HEK293 (cell line): ENCODE data around the gene CAMKV.
A peak's percentile ranks its signal among the peaks of the same experiment; 100 is the strongest.

Source experiments
- CTCF ChIA-PET: fragments of 350-600 bp; formaldehyde crosslinking; extraction: SDS; loops from one replicate; lab custom pipeline; 2021; ENCODE audit warnings: antibody characterized with exemption; lab: Yijun Ruan, JAX
- POLR2A ChIA-PET: fragments of 300-600 bp; formaldehyde crosslinking; extraction: SDS; loops from one replicate; lab custom pipeline; 2020; ENCODE audit warnings: antibody characterized with exemption, inconsistent platforms; lab: Yijun Ruan, JAX
- H3K27ac ChIP-seq: fragments of 200-500 bp; sonication (Bioruptor generic); 2 replicates; pipeline ENCODE4 v1.5.1; 2014; ENCODE audit warnings: low read depth, low read length, control low read depth, inconsistent platforms; ENCODE audit errors: extremely low read depth
- H3K36me3 ChIP-seq, 2 experiments: fragments of 200-500 bp in 1 of 2; sonication (Bioruptor generic) in 1 of 2; 1 replicate in 1 of 2; 2 replicates in 1 of 2; pipeline ENCODE4 v1.5.1; 2014 to 2017; ENCODE audit warnings: inconsistent platforms in 2 of 2, low read length in 2 of 2; ENCODE audit not compliant: control insufficient read depth in 2 of 2, insufficient read depth in 1 of 2
- H3K4me1 ChIP-seq: fragments of 200-500 bp; sonication (Bioruptor generic); 2 replicates; pipeline ENCODE4 v1.5.1; 2014; ENCODE audit warnings: mild to moderate bottlenecking, low read length, inconsistent platforms; ENCODE audit not compliant: control insufficient read depth, insufficient read depth
- H3K4me3 ChIP-seq: 2 replicates; pipeline ENCODE4 v1.5.1; 2011; ENCODE audit warnings: low read depth, mild to moderate bottlenecking, control low read depth, low read length, moderate library complexity
- H3K9me3 ChIP-seq: fragments of 200-500 bp; sonication (Bioruptor generic); 2 replicates; pipeline ENCODE4 v1.5.1; 2014; ENCODE audit warnings: low read depth, low read length, inconsistent platforms; ENCODE audit not compliant: control insufficient read depth, insufficient read depth
- GLI2 ChIP-seq: fragments of 450-650 bp; formaldehyde crosslinking; IDR thresholded peaks from 2 replicates; pipeline ENCODE4; 2017; ENCODE audit warnings: missing biosample characterization, missing genetic modification characterization, low read depth, borderline replicate concordance
- HOXD13 ChIP-seq: sonication (generic); formaldehyde crosslinking; IDR thresholded peaks from 2 replicates; pipeline ENCODE4 v1.8.0; 2022; ENCODE audit warnings: missing genetic modification reagents, borderline replicate concordance
- KLF16 ChIP-seq: fragments of 450-650 bp; formaldehyde crosslinking; IDR thresholded peaks from 2 replicates; pipeline ENCODE4 v1.5.1; 2017; ENCODE audit warnings: missing biosample characterization, missing genetic modification characterization
- OVOL3 ChIP-seq: fragments of 450-650 bp; formaldehyde crosslinking; IDR thresholded peaks from 2 replicates; pipeline ENCODE4 v1.5.1; 2016; ENCODE audit warnings: missing biosample characterization, missing genetic modification characterization
- SP2 ChIP-seq: fragments of 450-650 bp; formaldehyde crosslinking; IDR thresholded peaks from 2 replicates; pipeline ENCODE4 v1.5.1; 2016; ENCODE audit warnings: missing biosample characterization, missing genetic modification characterization
- YY1 ChIP-seq: fragments of 450-650 bp; formaldehyde crosslinking; IDR thresholded peaks from 2 replicates; pipeline ENCODE4 v1.5.1; 2018; ENCODE audit warnings: missing biosample characterization, missing genetic modification characterization
- ZBTB17 ChIP-seq: fragments of 450-650 bp; formaldehyde crosslinking; IDR thresholded peaks from 2 replicates; pipeline ENCODE4 v1.5.1; 2016; ENCODE audit warnings: missing biosample characterization, missing genetic modification characterization
- ZBTB8A ChIP-seq: fragments of 450-650 bp; formaldehyde crosslinking; IDR thresholded peaks from 2 replicates; pipeline ENCODE4 v1.5.1; 2016; ENCODE audit warnings: missing biosample characterization, missing genetic modification characterization
- ZEB2 ChIP-seq: fragments of 450-650 bp; formaldehyde crosslinking; IDR thresholded peaks from 2 replicates; pipeline ENCODE4 v1.5.1; 2016; ENCODE audit warnings: missing biosample characterization, missing genetic modification characterization
- ZFP3 ChIP-seq: fragments of 450-650 bp; formaldehyde crosslinking; IDR thresholded peaks from 2 replicates; pipeline ENCODE4 v1.5.1; 2016; ENCODE audit warnings: low read depth, missing biosample characterization, missing genetic modification characterization
- ZFP37 ChIP-seq: fragments of 450-650 bp; formaldehyde crosslinking; IDR thresholded peaks from 2 replicates; pipeline ENCODE4 v1.5.1; 2016; ENCODE audit warnings: missing biosample characterization, missing genetic modification characterization
- ZNF10 ChIP-seq: fragments of 450-650 bp; formaldehyde crosslinking; IDR thresholded peaks from 2 replicates; pipeline ENCODE4 v1.5.1; 2017; ENCODE audit warnings: missing biosample characterization, missing genetic modification characterization
- ZNF138 ChIP-seq: fragments of 450-650 bp; formaldehyde crosslinking; IDR thresholded peaks from 2 replicates; pipeline ENCODE4 v1.5.1; 2016; ENCODE audit warnings: missing biosample characterization, missing genetic modification characterization, borderline replicate concordance
- ZNF24 ChIP-seq: fragments of 450-650 bp; formaldehyde crosslinking; IDR thresholded peaks from 2 replicates; pipeline ENCODE4 v1.5.1; 2016; ENCODE audit warnings: missing biosample characterization, missing genetic modification characterization
- ZNF302 ChIP-seq: fragments of 450-650 bp; formaldehyde crosslinking; IDR thresholded peaks from 2 replicates; pipeline ENCODE4 v1.5.1; 2016; ENCODE audit warnings: missing biosample characterization, missing genetic modification characterization, low read depth
- ZNF311 ChIP-seq: fragments of 450-650 bp; formaldehyde crosslinking; IDR thresholded peaks from 2 replicates; pipeline ENCODE4 v1.5.1; 2017; ENCODE audit warnings: missing biosample characterization, missing genetic modification characterization, borderline replicate concordance
- ZNF335 ChIP-seq: fragments of 450-650 bp; formaldehyde crosslinking; conservative IDR thresholded peaks from 2 replicates; pipeline ENCODE4 v1.5.1; 2016; ENCODE audit warnings: missing biosample characterization, missing genetic modification characterization
- ZNF341 ChIP-seq: fragments of 450-650 bp; formaldehyde crosslinking; IDR thresholded peaks from 2 replicates; pipeline ENCODE4; 2016; ENCODE audit warnings: low read depth, missing biosample characterization, missing genetic modification characterization
- ZNF366 ChIP-seq: fragments of 450-650 bp; formaldehyde crosslinking; conservative IDR thresholded peaks from 2 replicates; pipeline ENCODE4 v1.5.1; 2016; ENCODE audit warnings: missing biosample characterization, missing genetic modification characterization
- ZNF510 ChIP-seq: fragments of 450-650 bp; formaldehyde crosslinking; IDR thresholded peaks from 2 replicates; pipeline ENCODE4 v1.5.1; 2018; ENCODE audit warnings: mild to moderate bottlenecking, missing genetic modification characterization, missing biosample characterization; ENCODE audit not compliant: insufficient replicate concordance
- ZNF596 ChIP-seq: fragments of 450-650 bp; IDR thresholded peaks from 2 replicates; pipeline ENCODE4 v1.5.0; 2018; ENCODE audit warnings: missing biosample characterization, mild to moderate bottlenecking, missing genetic modification characterization, moderate library complexity
- ZNF600 ChIP-seq: fragments of 450-650 bp; formaldehyde crosslinking; IDR thresholded peaks from 2 replicates; pipeline ENCODE4 v1.5.1; 2016; ENCODE audit warnings: missing biosample characterization, missing genetic modification characterization
- ZXDB ChIP-seq: fragments of 450-650 bp; formaldehyde crosslinking; IDR thresholded peaks from 2 replicates; pipeline ENCODE4 v1.5.1; 2016; ENCODE audit warnings: missing biosample characterization, missing genetic modification characterization
- TF ChIP-seq, protein P1 (sequence below): fragments of 450-650 bp; formaldehyde crosslinking; IDR thresholded peaks from 2 replicates; pipeline ENCODE4 v1.5.1; 2017; ENCODE audit warnings: missing biosample characterization, missing genetic modification characterization
- TF ChIP-seq, protein P2 (sequence below): fragments of 450-650 bp; formaldehyde crosslinking; IDR thresholded peaks from 2 replicates; pipeline ENCODE4; 2016; ENCODE audit warnings: missing biosample characterization, missing genetic modification characterization

The CAMKV gene

GRCh38 chr3:49873623-49874022, 3.9 kb upstream of the CAMKV start:
- Histone ChIP-seq H3K4me1 (no peaks in the 10 kb centered on the region), H3K36me3 (no peaks in the 10 kb centered on the region), H3K9me3 (no peaks in the 10 kb centered on the region), H3K27ac (no peak overlapping the region), H3K4me3 (no peak overlapping the region)
- TF ChIP-seq KLF16 (tag by site-specific recombination) (no peak), ZNF600 (tag by site-specific recombination) (no peak), ZFP3 (no peak), ZNF510 (tag by site-specific recombination) (no peak), GLI2 (tag by site-specific recombination) (no peak), ZXDB (tag by site-specific recombination) (no peak), OVOL3 (tag by site-specific recombination) (no peak), ZNF138 (tag by site-specific recombination) (no peak), ZEB2 (no peak), ZNF596 (no peak), ZNF24 (tag by site-specific recombination) (no peak), ZFP37 (no peak), ZNF311 (no peak)
- TF ChIP-seq, protein P1, sequence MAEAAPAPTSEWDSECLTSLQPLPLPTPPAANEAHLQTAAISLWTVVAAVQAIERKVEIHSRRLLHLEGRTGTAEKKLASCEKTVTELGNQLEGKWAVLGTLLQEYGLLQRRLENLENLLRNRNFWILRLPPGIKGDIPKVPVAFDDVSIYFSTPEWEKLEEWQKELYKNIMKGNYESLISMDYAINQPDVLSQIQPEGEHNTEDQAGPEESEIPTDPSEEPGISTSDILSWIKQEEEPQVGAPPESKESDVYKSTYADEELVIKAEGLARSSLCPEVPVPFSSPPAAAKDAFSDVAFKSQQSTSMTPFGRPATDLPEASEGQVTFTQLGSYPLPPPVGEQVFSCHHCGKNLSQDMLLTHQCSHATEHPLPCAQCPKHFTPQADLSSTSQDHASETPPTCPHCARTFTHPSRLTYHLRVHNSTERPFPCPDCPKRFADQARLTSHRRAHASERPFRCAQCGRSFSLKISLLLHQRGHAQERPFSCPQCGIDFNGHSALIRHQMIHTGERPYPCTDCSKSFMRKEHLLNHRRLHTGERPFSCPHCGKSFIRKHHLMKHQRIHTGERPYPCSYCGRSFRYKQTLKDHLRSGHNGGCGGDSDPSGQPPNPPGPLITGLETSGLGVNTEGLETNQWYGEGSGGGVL (tag by site-specific recombination): no peak
- CTCF ChIA-PET: no interaction called here
- POLR2A ChIA-PET: no interaction called here

DNA sequence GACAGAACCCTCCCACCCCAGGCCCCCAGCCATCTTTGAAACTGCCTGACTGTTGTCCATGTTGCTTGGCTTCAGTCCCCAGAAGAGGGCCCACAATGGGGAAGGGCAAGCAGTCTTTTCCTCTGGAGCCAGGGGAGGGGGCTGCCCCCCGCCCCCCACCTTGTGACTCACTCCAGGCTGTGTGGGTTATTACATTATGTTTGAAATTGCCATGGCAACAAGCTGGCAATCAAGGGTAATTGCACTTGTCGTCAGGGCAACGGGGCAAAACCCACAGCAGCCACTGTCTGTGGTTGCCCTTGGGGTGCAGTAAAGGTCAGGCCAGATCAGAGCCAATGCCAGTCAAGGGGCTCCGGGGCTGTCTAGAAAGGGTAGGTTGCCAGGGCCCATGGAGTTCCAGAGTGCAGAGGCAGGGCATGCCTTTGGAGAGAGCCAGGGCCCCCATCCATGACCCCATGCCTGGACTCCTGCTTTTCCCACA, 3.1 kb upstream of the CAMKV start:
- ChIA-PET POLR2A (no interaction called here), CTCF (no interaction called here)
- Histone ChIP-seq H3K9me3 (no peaks in the 10 kb centered on the region), H3K27ac (no peak overlapping the region), H3K4me3 (no peak overlapping the region), H3K4me1 (no peaks in the 10 kb centered on the region), H3K36me3 (no peaks in the 10 kb centered on the region)
- no peak for TF ChIP-seq YY1 (tag by site-specific recombination)
- TF ChIP-seq ZNF366 (tag by site-specific recombination): no peak
- TF ChIP-seq, protein P1 (tag by site-specific recombination): 0 out of 2 replicates have a peak, but pooled peaks have one; percentile 10
- no peak for TF ChIP-seq ZNF10 (tag by site-specific recombination)
- TF ChIP-seq ZNF335 (tag by site-specific recombination): 0 out of 2 replicates have a peak, but pooled peaks have one; percentile 28
- TF ChIP-seq HOXD13 (CRISPR knock-in tag): no peak
- TF ChIP-seq ZBTB8A (tag by site-specific recombination): no peak
- TF ChIP-seq ZBTB17 (tag by site-specific recombination): no peak
- TF ChIP-seq SP2 (tag by site-specific recombination): no peak
- no peak for TF ChIP-seq ZNF341 (tag by site-specific recombination)
- TF ChIP-seq, protein P2, sequence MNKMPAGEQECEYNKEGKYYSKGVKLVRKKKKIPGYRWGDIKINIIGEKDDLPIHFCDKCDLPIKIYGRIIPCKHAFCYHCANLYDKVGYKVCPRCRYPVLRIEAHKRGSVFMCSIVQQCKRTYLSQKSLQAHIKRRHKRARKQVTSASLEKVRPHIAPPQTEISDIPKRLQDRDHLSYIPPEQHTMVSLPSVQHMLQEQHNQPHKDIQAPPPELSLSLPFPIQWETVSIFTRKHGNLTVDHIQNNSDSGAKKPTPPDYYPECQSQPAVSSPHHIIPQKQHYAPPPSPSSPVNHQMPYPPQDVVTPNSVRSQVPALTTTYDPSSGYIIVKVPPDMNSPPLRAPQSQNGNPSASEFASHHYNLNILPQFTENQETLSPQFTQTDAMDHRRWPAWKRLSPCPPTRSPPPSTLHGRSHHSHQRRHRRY (tag by site-specific recombination): no peak
- TF ChIP-seq ZNF302 (tag by site-specific recombination): no peak
